ENCODE measurements around the gene STYXL1.

GRCh38 chr7:75969704-75970498 is 77.9 kb downstream of the STYXL1 start:
- TF ChIP-seq CTCF (IDR thresholded peaks at IDR 0.05; ENCODE audit: insufficient read depth, low read length) = no peak
- TF ChIP-seq GABPA (IDR thresholded peaks at IDR 0.05; ENCODE audit: low read depth) = no peak
- TF ChIP-seq REST (IDR thresholded peaks at IDR 0.05; ENCODE audit: insufficient replicate concordance, low read depth) = no peak
